ENCODE data around the gene CRYAB. TPM values are rescaled to one million over a fixed set of nuclear protein-coding genes. Genes with fewer than 3 reads are reported as not detected.

Gene CRYAB, protein sequence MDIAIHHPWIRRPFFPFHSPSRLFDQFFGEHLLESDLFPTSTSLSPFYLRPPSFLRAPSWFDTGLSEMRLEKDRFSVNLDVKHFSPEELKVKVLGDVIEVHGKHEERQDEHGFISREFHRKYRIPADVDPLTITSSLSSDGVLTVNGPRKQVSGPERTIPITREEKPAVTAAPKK
- polyA plus RNA-seq (2012; ENCODE audit: insufficient read depth, insufficient read length) = not detected

- no peak for DNase-seq (ENCODE audit: low read depth, low spot score)
- H3K4me3 ChIP-seq (ENCODE audit: low read length) = no peak within 1 kb of the TSS
Observed at GRCh38 chr11:111911563-111912401, at the start of gene CRYAB. Gene CRYAB (minus strand): TSS chr11:111911770. CDS start chr11:111911724, 46 bp downstream.

- DNase-seq (ENCODE audit: low read depth, low spot score) = no peak
- H3K4me3 ChIP-seq (ENCODE audit: low read length) = no peak overlapping the region
Observed at GRCh38 chr11:111960916-111961315, 49.3 kb upstream of the CRYAB start.

DNA sequence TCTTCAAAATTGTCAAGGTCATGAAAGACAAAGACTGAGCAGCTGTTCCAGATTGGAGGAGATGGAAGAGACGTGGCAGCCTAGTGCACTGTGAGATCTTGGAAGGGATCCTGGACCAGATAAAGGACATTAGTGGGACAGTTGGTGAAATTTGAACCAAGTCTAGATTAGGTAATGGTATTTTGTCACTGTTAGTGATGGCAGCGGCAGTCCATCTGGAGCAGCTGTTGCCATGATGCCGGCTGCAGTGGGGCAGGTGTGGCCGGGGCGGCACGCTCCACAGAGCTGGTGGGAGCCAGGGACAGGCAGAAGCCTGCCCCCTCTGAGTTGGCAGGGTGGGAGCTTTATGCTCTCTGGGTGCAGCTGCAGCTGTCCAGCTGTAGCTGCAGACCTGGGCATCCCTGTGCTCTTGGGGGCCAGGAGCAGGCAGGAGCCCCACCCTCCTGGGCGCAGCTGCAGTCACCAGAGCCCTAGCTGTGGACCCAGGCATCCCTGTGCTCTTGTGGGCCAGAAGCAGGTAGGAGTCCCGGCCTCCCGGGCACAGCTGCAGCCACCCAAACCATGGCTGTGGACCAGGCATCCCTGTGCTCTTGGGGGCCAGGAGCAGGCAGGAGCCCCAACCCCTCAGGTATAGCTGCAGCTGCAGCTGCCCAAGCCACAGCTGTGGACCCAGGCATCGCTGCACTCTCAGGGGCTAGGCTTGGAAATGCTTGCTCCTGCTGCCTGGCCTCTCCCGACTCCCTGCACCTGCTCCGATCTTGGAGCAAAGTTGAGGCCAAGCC lies 46.3 kb upstream of the CRYAB start:
- DNase-seq (ENCODE audit: low read depth, low spot score) = no peak
- no peak overlapping the region for H3K4me3 ChIP-seq (ENCODE audit: low read length)

DNA sequence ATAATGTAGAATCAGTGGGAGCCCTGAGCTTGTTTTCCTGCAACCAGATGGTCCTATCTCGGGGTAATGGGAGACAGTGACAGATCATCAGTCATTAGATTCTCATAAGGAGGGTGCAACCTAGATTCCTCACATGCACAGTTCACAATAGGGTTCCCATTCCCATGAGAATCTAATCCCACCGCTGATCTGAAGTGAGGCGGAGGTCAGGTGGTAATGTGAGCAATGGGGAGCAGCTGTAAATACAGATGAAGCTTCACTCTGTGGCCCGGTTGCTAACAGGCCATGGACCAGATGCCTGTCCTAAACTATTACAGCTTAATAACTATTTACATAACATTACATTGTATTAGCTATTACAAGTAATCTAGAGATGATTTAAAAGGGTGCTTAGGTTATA lies 42.6 kb upstream of the CRYAB start:
- no peak for DNase-seq (ENCODE audit: low read depth, low spot score)
- H3K4me3 ChIP-seq (ENCODE audit: low read length) = no peak overlapping the region

- no peak overlapping the region for H3K4me3 ChIP-seq (ENCODE audit: low read length)
- DNase-seq (ENCODE audit: low read depth, low spot score) = no peak
Observed at GRCh38 chr11:111951565-111951964, 40.0 kb upstream of the CRYAB start.

DNA sequence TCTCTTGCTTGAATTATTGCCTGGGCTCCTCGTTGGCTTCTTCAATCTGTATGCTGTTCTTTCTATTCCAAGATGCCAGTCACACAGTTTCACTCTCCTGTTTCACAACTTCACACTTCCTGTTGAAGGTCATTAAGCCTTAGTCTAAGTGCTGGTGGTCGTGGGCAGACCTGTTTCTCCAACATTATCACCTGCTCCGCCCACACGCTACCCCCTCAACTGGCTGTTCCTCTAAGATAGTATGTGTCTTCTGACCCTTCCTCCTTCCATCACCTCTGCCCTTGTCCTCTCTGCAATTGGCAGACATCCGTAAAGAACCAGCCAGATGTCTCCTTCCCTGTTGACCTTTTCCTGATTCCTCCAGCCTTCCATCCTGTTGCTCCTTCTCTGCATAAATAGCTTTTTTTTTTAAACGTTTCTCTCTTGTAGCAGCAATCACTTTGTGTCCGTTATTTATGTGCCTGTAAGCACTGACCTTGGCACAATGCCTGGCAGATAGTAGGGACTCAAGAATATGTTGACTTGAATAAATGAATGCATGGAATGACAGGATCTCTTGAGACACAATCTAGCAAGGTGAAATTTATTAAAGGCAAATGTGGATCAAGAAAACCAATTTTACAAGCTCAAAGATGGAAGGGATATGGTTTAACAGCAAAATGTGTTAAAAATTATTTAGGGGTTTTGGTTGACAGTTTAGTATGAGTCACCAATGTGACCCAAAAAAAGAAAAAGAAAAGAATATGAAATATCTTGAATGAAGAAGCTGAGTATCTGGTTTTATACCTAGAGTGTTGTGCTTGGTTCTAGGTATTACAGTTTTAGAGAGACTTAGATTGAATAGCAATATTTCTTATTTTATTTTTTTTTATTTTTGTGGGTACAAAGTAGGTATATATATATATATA lies 38.2 kb upstream of the CRYAB start:
- DNase-seq (ENCODE audit: low read depth, low spot score) = no peak
- no peak overlapping the region for H3K4me3 ChIP-seq (ENCODE audit: low read length)

- no peak overlapping the region for H3K4me3 ChIP-seq (ENCODE audit: low read length)
- no peak for DNase-seq (ENCODE audit: low read depth, low spot score)
Observed at GRCh38 chr11:111947143-111947542, 35.6 kb upstream of the CRYAB start.

- H3K4me3 ChIP-seq (ENCODE audit: low read length) = no peak overlapping the region
- DNase-seq (ENCODE audit: low read depth, low spot score) = no peak
Observed at GRCh38 chr11:111946499-111946898, 34.9 kb upstream of the CRYAB start.

GRCh38 chr11:111945198-111945597 lies 33.6 kb upstream of the CRYAB start:
- DNase-seq (ENCODE audit: low read depth, low spot score) = no peak
- H3K4me3 ChIP-seq (ENCODE audit: low read length) = no peak overlapping the region

GRCh38 chr11:111944651-111945051 lies 33.1 kb upstream of the CRYAB start:
- DNase-seq (ENCODE audit: low read depth, low spot score) = no peak
- no peak overlapping the region for H3K4me3 ChIP-seq (ENCODE audit: low read length)

DNA sequence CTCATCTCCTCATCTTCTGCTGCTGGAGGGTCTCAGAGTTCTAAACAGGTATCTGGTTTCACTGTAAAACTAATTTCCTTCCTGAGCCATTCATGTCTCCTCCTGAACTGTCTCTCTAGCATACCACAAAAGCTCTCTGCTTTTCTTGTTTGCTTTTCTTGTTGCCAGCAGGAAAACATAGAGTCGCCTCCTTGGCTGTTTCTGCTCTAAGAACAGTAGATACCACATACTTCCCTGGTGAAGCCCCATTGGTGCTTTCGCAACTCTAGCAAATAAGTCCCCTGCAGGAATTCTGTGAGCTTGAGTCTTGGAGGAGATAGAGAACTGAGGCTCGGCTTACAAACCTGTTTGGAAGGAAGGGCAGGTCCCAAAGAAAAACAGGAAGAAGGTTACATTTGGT lies 32.6 kb upstream of the CRYAB start:
- H3K4me3 ChIP-seq (ENCODE audit: low read length) = no peak overlapping the region
- DNase-seq (ENCODE audit: low read depth, low spot score) = peak; percentile 53

- H3K4me3 ChIP-seq (ENCODE audit: low read length) = no peak overlapping the region
- no peak for DNase-seq (ENCODE audit: low read depth, low spot score)
Observed at GRCh38 chr11:111942829-111943228, 31.3 kb upstream of the CRYAB start.

- DNase-seq (ENCODE audit: low read depth, low spot score) = no peak
- H3K4me3 ChIP-seq (ENCODE audit: low read length) = no peak overlapping the region
Observed at GRCh38 chr11:111941963-111942362, 30.4 kb upstream of the CRYAB start.

DNA sequence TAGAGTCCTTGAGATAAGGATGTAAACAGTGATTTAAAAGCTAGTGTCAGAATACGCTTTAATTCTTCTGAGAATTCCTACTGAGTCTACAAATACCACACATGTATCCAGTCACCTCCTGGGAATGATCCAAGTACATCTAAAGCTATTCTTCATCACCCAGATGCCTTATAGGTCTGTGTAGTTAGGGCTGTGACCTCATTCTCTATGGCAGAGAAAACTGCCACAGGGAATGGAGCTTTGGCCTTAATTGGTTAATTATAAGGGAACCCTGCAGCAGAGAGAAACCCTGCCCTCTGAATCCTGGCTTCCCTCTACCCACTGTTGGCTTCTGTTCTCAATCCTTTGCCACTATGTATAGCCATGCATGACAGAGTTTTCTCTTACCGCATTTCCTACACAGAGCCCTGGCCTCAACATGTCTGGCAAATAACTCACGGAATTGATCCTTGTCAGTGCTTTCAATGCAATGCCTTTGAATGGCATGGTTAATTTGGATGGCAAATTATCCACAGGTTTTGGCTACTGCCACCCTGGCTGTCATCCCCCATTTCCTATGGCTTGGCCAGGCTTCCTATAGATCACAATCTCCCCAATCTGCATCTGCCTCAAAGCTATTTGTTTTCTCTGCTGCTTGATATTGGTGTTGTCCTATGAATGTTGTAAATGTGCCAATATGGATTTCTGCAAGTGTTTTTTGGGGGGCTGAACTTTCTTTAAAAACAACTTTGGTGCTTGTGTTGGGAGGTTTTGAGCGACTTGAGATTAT lies 28.4 kb upstream of the CRYAB start:
- DNase-seq (ENCODE audit: low read depth, low spot score) = no peak
- H3K4me3 ChIP-seq (ENCODE audit: low read length) = no peak overlapping the region

DNA sequence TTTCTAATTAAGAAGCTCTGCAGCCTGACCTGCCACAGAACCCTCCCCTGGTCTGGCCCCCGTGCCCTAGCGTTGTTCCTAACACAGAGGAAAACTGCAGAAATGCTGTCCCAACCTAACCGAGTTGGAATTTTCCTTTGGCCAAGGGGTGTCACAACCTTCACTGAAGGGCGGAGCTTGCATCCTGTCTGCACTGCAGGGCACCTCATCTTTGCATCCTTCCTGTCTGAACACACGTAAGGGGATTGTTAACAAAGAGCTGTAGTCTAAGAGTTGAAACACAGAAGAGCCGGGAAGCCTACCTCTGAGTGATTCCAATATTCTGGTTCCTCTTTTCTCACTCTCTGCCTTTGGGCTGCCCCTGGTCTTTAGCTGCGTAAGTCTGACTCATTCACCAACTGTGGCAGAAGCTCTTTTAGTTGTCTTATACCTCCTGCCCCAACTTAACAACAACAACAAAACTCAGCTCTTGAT lies 27.2 kb upstream of the CRYAB start:
- no peak overlapping the region for H3K4me3 ChIP-seq (ENCODE audit: low read length)

DNA sequence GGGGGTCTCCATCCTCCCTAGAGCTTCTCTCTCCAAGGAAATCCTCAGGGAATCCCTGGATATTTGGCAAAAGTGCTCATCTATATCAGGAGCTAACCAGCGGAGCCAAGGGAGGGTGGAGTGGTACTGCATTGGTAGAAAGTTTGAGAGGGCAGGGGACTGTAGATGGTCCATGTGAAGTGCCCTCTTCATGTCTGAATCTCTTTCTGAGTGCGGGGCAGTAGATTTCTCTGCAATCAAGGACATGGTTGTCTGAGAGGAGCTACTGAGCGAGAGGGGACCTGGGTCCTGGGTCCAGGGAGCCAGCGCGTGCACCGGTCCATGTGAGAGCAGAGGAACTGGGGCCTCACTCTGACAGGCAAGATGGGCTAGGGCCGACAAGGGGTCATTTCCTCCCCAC lies 26.3 kb upstream of the CRYAB start:
- H3K4me3 ChIP-seq (ENCODE audit: low read length) = no peak overlapping the region
- DNase-seq (ENCODE audit: low read depth, low spot score) = no peak

More for the DNA sequence above, 27.2 kb upstream of the CRYAB start:
- DNase-seq (ENCODE audit: low read depth, low spot score) = no peak

- H3K4me3 ChIP-seq (ENCODE audit: low read length) = no peak overlapping the region
- no peak for DNase-seq (ENCODE audit: low read depth, low spot score)
Observed at GRCh38 chr11:111937461-111937769, 25.8 kb upstream of the CRYAB start.

DNA sequence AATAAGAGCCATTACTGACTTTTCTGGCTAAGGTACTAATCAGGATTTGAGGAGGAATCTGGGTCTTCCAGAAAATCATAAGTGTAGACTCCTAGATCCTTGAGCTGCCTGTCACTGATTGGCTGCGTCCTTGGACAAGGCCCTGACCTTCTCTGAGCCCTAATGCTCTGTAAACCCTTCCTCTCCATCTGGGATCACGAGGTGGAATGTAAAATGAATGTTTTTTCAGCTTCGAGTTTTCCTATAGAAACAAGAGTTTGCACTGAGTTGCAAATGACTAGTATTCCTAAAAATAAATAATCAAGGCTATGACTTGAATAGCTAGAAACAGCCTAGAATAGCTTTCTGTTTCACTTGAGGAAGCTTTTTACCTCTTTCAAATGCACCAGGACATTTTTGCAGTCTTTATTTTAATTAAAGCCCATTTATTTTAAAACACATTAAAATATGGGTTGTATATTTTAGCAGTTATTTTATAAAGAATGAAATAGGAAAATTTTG lies 24.5 kb upstream of the CRYAB start:
- no peak overlapping the region for H3K4me3 ChIP-seq (ENCODE audit: low read length)
- no peak for DNase-seq (ENCODE audit: low read depth, low spot score)

All from Jurkat, Clone E6-1 (cell line).